Endodermal cell (in vitro differentiated cells): ENCODE results near the gene FBXW7. TPM values are rescaled to one million over a fixed set of nuclear protein-coding genes. Genes with fewer than 3 reads are reported as not detected.

Source experiments
- DNase-seq: peaks from one replicate; pipeline ENCODE4 v3.0.0-alpha.2; 2017
- H3K27ac ChIP-seq: 2 replicates; pipeline ENCODE4 v1.5.1; 2013; ENCODE audit warnings: mild to moderate bottlenecking, low read depth, low read length, moderate library complexity
- H3K27me3 ChIP-seq: 2 replicates; pipeline ENCODE4 v1.6.1; 2013; ENCODE audit warnings: mild to moderate bottlenecking, low read length, moderate library complexity; ENCODE audit not compliant: insufficient read depth, control insufficient read depth, poor library complexity, severe bottlenecking
- H3K36me3 ChIP-seq: 2 replicates; pipeline ENCODE4 v1.7.0; 2013; ENCODE audit warnings: mild to moderate bottlenecking, low read length, moderate library complexity; ENCODE audit not compliant: control insufficient read depth, insufficient read depth
- H3K4me1 ChIP-seq: one replicate; pipeline ENCODE4 v1.7.0; 2013; ENCODE audit warnings: low read length; ENCODE audit not compliant: control insufficient read depth, insufficient read depth
- H3K4me3 ChIP-seq: 2 replicates; pipeline ENCODE4 v1.5.1; 2013; ENCODE audit warnings: mild to moderate bottlenecking, low read length, moderate library complexity
- H3K9ac ChIP-seq: 2 replicates; pipeline ENCODE4 v1.6.1; 2013; ENCODE audit warnings: mild to moderate bottlenecking, low read length, moderate library complexity; ENCODE audit not compliant: poor library complexity, severe bottlenecking; ENCODE audit errors: extremely low read depth
- H3K9me3 ChIP-seq: 2 replicates; pipeline ENCODE4 v1.6.1; 2013; ENCODE audit warnings: mild to moderate bottlenecking, low read length, moderate library complexity; ENCODE audit not compliant: control insufficient read depth
- H3K27ac Mint-ChIP-seq: 2 replicates; pipeline ENCODE4 v1.8.0; 2020; ENCODE audit warnings: mixed read lengths
- H3K27me3 Mint-ChIP-seq: 2 replicates; pipeline ENCODE4 v1.8.0; 2021; ENCODE audit warnings: mild to moderate bottlenecking, mixed read lengths; ENCODE audit not compliant: insufficient read depth
- H3K36me3 Mint-ChIP-seq: 2 replicates; pipeline ENCODE4 v1.8.0; 2020; ENCODE audit warnings: low read depth, mixed read lengths
- H3K4me1 Mint-ChIP-seq: 2 replicates; pipeline ENCODE4 v1.8.0; 2020; ENCODE audit warnings: mixed read lengths
- H3K4me3 Mint-ChIP-seq: 2 replicates; pipeline ENCODE4 v1.8.0; 2020; ENCODE audit warnings: mild to moderate bottlenecking, moderate library complexity, mixed read lengths
- H3K9me3 Mint-ChIP-seq: 2 replicates; pipeline ENCODE4 v1.8.0; 2020; ENCODE audit warnings: mild to moderate bottlenecking, mixed read lengths
- CTCF ChIP-seq: fragments of 200-600 bp; sonication (generic); conservative IDR thresholded peaks from 2 replicates; pipeline ENCODE4 v1.5.0; 2021; ENCODE audit warnings: antibody characterized with exemption, mild to moderate bottlenecking
- WGBS, 2 experiments: methylation state at CpG; one replicate each; pipeline versions ENCODE4 v1.1.5 to v1.1.7; 2013; ENCODE audit warnings: missing lambda C conversion rate in 2 of 2, mixed read lengths in 1 of 2; ENCODE audit not compliant: insufficient coverage in 1 of 2, insufficient read length in 1 of 2; 5-methylcytosine and 5-hydroxymethylcytosine counted together
- total RNA-seq, 2 donors: library from RNA; stranded (reverse); fragmentation: NEBNext Ultra II Directional in 1 of 2; extraction: Animal tissue kit (Norgen Biotek cat#: 25700) in 1 of 2; gene quantifications; 2 replicates in 1 of 2; 3 replicates in 1 of 2; pipeline ENCODE4 v1.2.1, GENCODE V29; 2021

The FBXW7 gene
- total RNA-seq, 2 donors from 2014 or later = 34.3 to 34.4 TPM

- no peak overlapping the region for H3K9ac ChIP-seq
- no peak for TF ChIP-seq CTCF
- H3K4me3 ChIP-seq = no peak overlapping the region
- Mint-ChIP-seq H3K27me3 (no peaks in the 10 kb centered on the region), H3K4me3 (no peak overlapping the region), H3K9me3 (no peaks in the 10 kb centered on the region), H3K27ac (no peak overlapping the region), H3K4me1 (peaks cover 4% of the 10 kb centered on the region), H3K36me3 (no peaks in the 10 kb centered on the region)
- no peak overlapping the region for H3K27ac ChIP-seq
- H3K27me3 ChIP-seq = no peaks in the 10 kb centered on the region
- no peaks in the 10 kb centered on the region for H3K4me1 ChIP-seq
- H3K9me3 ChIP-seq = no peaks in the 10 kb centered on the region
- H3K36me3 ChIP-seq = no peaks in the 10 kb centered on the region
- no peak for DNase-seq
- 96 to 100% methylated on average over 4 to 6 of the region's 6 CpGs for WGBS, 2 experiments
These were observed 29.4 kb upstream of the FBXW7 start for GRCh38 chr4:152565333-152565732.

DNA sequence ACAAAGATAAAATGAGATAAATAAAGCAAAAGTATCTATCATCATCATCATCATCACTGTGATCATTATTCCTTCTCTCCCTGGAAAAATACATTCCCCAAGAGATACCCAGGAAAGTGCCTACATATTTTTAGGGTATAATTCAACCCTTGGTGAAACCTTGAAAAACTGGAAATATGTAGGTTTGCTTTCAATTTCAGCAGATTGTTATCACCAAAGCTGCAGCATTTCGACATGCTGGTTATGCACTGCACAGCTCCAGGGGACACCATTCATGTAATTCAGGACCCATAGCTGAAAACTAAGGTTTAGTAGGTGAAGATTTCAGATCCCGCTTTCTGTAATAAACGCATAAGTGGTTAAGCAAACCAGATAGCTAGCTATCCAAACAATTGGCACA, 28.4 kb upstream of the FBXW7 start:
- Mint-ChIP-seq H3K9me3 (no peaks in the 10 kb centered on the region), H3K36me3 (no peaks in the 10 kb centered on the region), H3K4me3 (no peak overlapping the region), H3K27me3 (no peaks in the 10 kb centered on the region), H3K4me1 (peaks cover 4% of the 10 kb centered on the region), H3K27ac (no peak overlapping the region)
- H3K36me3 ChIP-seq = no peaks in the 10 kb centered on the region
- no peak overlapping the region for H3K27ac ChIP-seq
- H3K4me3 ChIP-seq = no peak overlapping the region
- no peak for DNase-seq
- no peaks in the 10 kb centered on the region for H3K9me3 ChIP-seq
- H3K4me1 ChIP-seq = no peaks in the 10 kb centered on the region
- WGBS, 2 experiments = 88 to 96% methylated on average over 3 of the region's 3 CpGs
- H3K27me3 ChIP-seq = no peaks in the 10 kb centered on the region
- H3K9ac ChIP-seq = no peak overlapping the region
- no peak for TF ChIP-seq CTCF

GRCh38 chr4:152563209-152563608, 27.3 kb upstream of the FBXW7 start:
- Mint-ChIP-seq H3K36me3 (no peaks in the 10 kb centered on the region), H3K4me1 (peaks cover 4% of the 10 kb centered on the region), H3K27ac (no peak overlapping the region), H3K9me3 (no peaks in the 10 kb centered on the region), H3K4me3 (no peak overlapping the region), H3K27me3 (no peaks in the 10 kb centered on the region)
- DNase-seq = no peak
- WGBS, 2 experiments = 80 to 100% methylated on average over 1 to 2 of the region's 2 CpGs
- no peak overlapping the region for H3K9ac ChIP-seq
- H3K27ac ChIP-seq = no peak overlapping the region
- TF ChIP-seq CTCF = no peak
- no peaks in the 10 kb centered on the region for H3K27me3 ChIP-seq
- H3K4me3 ChIP-seq = no peak overlapping the region
- no peaks in the 10 kb centered on the region for H3K4me1 ChIP-seq
- H3K36me3 ChIP-seq = no peaks in the 10 kb centered on the region
- H3K9me3 ChIP-seq = no peaks in the 10 kb centered on the region
